ENCODE results near the gene MOB3B. TPM values are rescaled to one million over a fixed set of nuclear protein-coding genes. Genes with fewer than 3 reads are reported as not detected.

The MOB3B gene
- total RNA-seq, 3 donors from 2014 or later, result 12.8 to 19.3 (median 13.1) TPM

GRCh38 chr9:27379311-27380251 is 150.0 kb downstream of the MOB3B start:
- intact Hi-C loops (cut with DNase I; ENCODE audit: low total_unique reads), result no loop called here

GRCh38 chr9:27377811-27378456 is 151.7 kb downstream of the MOB3B start:
- no peak overlapping the region for H3K4me3 ChIP-seq
- no peaks in the 10 kb centered on the region for H3K4me1 ChIP-seq
- H3K27me3 ChIP-seq, result no peaks in the 10 kb centered on the region
- TF ChIP-seq POLR2A (IDR thresholded peaks at IDR 0.05) (no peak), CTCF (IDR thresholded peaks at IDR 0.05) (no peak), POLR2AphosphoS5 (IDR thresholded peaks at IDR 0.05) (no peak)
- intact Hi-C loops (cut with DNase I; ENCODE audit: low total_unique reads), result no loop called here
- no peaks in the 10 kb centered on the region for H3K36me3 ChIP-seq
- H3K27ac ChIP-seq, result no peak overlapping the region
- no peaks in the 10 kb centered on the region for H3K9me3 ChIP-seq
- DNase-seq (ENCODE audit: low spot score in 2 of 2), result no peak

More at GRCh38 chr9:27379311-27380251, 150.0 kb downstream of the MOB3B start:
- DNase-seq (ENCODE audit: low spot score in 2 of 2), result no peak
- TF ChIP-seq POLR2AphosphoS5 (IDR thresholded peaks at IDR 0.05) (no peak), POLR2A (IDR thresholded peaks at IDR 0.05) (no peak), CTCF (IDR thresholded peaks at IDR 0.05) (no peak)
- H3K9me3 ChIP-seq, result no peaks in the 10 kb centered on the region
- H3K4me3 ChIP-seq, result no peak overlapping the region
- no peaks in the 10 kb centered on the region for H3K27me3 ChIP-seq
- H3K36me3 ChIP-seq, result no peaks in the 10 kb centered on the region
- H3K4me1 ChIP-seq, result no peaks in the 10 kb centered on the region
- H3K27ac ChIP-seq, result no peak overlapping the region

GRCh38 chr9:27377147-27377807 is 152.3 kb downstream of the MOB3B start:
- no peaks in the 10 kb centered on the region for H3K36me3 ChIP-seq
- no peak for DNase-seq (ENCODE audit: low spot score in 2 of 2)
- intact Hi-C loops (cut with DNase I; ENCODE audit: low total_unique reads), result no loop called here
- H3K4me1 ChIP-seq, result no peaks in the 10 kb centered on the region
- no peak overlapping the region for H3K4me3 ChIP-seq
- no peaks in the 10 kb centered on the region for H3K9me3 ChIP-seq
- H3K27me3 ChIP-seq, result no peaks in the 10 kb centered on the region
- TF ChIP-seq CTCF (IDR thresholded peaks at IDR 0.05) (no peak), POLR2A (IDR thresholded peaks at IDR 0.05) (no peak), POLR2AphosphoS5 (IDR thresholded peaks at IDR 0.05) (no peak)
- no peak overlapping the region for H3K27ac ChIP-seq

- Histone ChIP-seq H3K4me1 (no peaks in the 10 kb centered on the region), H3K9me3 (no peaks in the 10 kb centered on the region), H3K36me3 (no peaks in the 10 kb centered on the region), H3K27ac (no peak overlapping the region), H3K4me3 (no peak overlapping the region), H3K27me3 (no peaks in the 10 kb centered on the region)
- TF ChIP-seq POLR2AphosphoS5 (IDR thresholded peaks at IDR 0.05) (no peak), CTCF (IDR thresholded peaks at IDR 0.05) (no peak), POLR2A (IDR thresholded peaks at IDR 0.05) (no peak)
- intact Hi-C loops (cut with DNase I; ENCODE audit: low total_unique reads), result no loop called here
- DNase-seq (ENCODE audit: low spot score in 2 of 2), result no peak
Measured at GRCh38 chr9:27373851-27374250, 155.8 kb downstream of the MOB3B start.
